Stimulated activated naive CD4-positive, alpha-beta T cell treated with Interleukin-2 at 50 U/mL for 16 hours (primary cell): ENCODE results near the gene C1QB.
"Not testable (repeated sequence)": the region's sequence is repeated elsewhere in the genome, so short reads cannot be mapped to it uniquely, and the experiment has no call there.

Source experiments
- DNase-seq: peaks from one replicate; lab custom pipeline; 2025; lab: John Stamatoyannopoulos, UW

C1QB gene

GRCh38 chr1:22696610-22697009 is 43.6 kb downstream of the C1QB start:
- no peak for DNase-seq

DNA sequence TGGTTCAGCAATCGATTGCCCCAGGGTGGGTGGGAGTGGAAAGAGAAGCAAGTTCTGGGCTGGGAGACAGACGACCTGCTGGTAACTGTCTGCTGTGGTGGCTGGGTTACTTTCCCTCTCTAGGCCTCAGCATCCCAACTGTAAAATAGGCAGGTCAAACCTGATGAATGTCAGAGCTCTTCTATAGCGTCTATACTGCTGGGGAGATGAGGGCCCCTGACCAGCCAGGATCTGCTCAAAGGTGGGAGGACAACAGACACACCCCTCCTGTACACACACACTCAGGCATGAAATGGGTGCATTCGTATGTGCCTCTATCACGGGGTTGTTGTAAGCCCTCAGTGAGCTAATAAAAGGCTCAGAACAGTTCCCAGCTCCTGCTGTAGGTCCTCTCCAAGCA is 44.9 kb downstream of the C1QB start:
- no peak for DNase-seq

DNA sequence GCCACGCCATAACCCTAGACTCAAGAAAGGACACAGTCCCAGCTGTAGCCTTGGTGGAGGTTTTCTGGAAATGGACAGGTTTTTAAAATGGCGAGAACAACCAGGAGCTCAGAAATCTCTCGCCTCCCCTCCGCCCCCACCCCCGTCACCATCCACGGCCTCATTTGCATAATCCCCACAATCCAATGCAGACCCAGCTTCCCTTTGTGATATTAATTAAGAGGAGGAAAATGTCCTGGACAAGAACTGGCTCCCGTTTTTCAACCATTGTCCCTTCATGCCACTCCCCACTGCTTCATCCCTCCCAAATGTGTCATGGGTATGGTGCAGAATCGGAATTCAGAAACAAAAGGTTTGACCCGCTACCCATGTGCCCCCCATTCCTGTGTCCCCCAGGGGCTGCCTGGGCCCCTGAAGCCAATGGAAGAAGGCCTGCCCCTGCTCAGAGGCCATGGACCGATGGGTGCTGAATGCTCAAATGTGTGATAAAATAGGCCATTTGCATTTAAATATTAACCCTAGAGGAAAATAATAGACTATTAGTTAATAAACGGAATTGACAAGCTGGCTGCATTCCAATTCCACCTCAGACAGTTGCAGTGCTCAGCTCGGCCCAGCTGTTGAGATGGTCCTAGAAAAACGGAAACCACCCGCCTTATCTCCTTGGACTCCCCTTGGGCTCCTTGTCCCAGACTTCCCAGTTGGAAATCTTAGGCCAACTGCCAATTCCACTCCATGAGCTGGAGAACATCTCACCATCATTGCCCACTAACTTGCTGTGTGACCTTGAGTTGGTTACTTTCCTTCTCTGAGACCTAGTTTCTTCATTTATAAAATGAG is 46.9 kb downstream of the C1QB start:
- no peak for DNase-seq

DNA sequence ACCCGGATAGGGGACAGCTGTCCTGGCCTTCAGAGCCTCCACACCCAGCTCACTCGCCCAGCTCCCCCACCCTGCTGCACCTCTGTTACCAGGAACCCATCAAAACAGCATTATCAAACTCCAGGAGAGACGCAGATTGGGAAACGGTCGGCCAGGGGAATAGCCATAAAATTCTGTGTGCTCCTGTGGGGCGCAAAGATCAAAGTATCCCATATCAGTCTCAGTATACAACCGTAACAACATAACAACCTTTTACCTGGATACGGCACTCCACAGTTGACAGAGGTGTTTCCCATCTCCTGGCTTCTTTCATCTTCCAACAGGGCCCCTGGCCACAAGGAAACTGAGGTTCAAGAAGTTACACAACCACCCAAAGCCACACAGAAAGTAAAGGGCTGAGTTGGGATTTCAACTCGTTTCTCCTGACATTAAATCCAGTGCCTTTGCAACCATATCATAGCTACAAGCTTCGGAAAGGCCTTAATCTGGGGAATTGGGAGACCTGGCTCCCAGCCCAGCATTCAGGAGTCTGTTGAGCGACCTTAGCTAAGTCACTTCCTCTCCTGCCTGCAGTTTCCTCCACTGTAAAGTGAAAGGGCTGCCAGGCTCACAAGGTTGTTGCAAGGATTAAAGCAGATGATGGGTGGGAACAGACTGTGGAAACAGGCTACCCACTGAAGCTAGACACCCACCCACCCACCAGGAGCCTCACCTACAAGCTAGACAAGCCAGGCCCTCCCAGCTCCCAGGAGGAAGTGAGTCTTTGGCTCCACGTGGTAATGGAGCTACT is 49.5 kb downstream of the C1QB start:
- no peak for DNase-seq

DNA sequence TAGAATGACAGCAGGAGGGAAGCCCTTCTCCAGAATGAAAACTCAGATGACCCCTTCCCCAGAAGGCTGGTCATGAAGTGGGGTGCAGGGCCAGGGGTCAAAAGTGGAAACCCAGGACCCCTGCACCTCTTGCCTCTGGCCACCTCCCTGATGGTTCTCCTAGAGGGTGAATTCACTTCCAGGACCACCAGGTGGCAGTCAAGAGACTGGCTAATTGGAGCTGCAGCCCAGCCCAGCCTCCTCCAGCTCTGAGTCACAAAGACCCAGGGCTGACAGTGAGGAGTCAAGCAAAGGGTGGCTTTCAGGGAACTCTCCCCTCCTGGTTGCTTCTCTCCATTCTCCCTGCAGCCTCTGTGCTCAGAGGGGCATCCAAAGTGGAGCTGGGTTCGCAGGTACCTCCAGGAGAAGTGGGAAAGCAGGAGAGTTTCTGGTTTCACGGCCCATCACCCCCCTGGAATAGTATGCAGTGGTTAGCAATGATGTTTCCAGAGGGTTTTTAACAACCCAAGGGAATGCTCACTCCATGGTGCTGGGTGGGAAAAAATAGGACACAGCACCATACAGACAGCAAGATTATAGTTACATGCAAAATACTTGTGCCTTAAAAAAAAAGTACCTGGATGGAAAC is 51.5 kb downstream of the C1QB start:
- DNase-seq, result peak; percentile 75

- DNase-seq, result no peak
Observed at GRCh38 chr1:22705586-22705985, 52.5 kb downstream of the C1QB start.

GRCh38 chr1:22706100-22706499 is 53.1 kb downstream of the C1QB start:
- not testable (repeated sequence) for DNase-seq

- no peak for DNase-seq
Observed at GRCh38 chr1:22708777-22709176, 55.7 kb downstream of the C1QB start.

DNA sequence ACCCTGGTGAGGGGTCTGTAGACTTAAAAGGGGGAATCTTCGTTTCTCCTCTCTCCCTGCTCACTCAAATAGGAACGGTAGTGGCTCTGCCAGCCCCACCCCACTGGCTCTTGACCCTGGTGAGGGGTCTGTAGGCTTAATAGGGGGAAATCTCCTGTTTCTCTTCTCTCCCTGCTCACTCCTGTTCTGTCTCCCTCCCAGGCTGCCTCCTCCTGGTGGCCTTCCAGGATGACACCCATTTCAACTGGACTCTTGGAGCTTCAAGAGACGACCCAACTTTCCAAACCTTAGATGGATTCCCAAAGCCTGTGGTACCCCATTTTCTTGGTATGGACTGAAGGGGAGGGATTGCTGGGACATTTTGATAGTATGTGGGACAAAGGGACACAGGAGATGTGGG is 56.2 kb downstream of the C1QB start:
- no peak for DNase-seq

- no peak for DNase-seq
Observed at GRCh38 chr1:22709891-22710700, 57.1 kb downstream of the C1QB start.

DNA sequence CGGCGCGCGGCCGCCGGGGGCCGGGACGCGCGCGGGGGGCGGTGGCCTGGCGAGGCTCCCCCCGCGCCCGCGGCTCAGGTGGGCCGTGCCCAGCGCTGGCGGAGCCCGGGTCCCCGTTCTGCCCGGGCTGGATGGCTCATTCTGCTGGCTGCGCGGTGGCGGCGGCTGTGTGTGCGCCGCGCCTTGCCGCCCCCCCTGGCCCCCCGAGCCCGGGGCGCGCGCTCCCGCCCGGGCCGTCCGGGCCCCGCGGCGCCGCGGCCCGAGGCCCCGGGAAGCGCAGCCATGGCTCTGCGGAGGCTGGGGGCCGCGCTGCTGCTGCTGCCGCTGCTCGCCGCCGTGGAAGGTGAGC is 57.6 kb downstream of the C1QB start, which contains the start of gene EPHB2:
Gene EPHB2 (plus strand): TSS at position 139 of the 349 bp plus-strand sequence. CDS start 144 bp downstream, at position 283.
- DNase-seq, result no peak

DNA sequence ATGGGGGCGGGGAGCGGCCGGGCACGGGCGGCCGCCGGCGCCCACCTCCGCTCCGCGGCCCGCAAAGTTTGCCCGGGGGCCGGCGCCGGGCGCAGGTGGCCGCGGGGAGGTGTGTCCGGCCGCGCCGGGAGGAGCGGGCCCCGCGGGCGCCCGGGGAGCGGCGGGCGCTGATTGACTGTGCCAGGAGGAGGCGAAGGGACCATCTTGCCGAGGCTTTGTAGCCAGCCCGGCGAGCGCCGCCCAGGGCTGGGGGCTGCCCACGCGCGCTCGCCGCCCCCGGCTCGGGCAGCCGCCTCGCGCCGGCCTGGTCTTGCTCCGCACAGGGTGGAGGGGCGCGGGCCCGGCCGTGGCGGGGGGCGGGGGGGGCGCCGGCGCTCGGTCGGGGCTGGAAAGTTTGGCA is 58.0 kb downstream of the C1QB start:
- DNase-seq, result no peak
